Gastroesophageal sphincter (tissue), 3 donors: ENCODE data around the gene CEP250.
"Not testable (repeated sequence)": the region's sequence is repeated elsewhere in the genome, so short reads cannot be mapped to it uniquely, and the experiment has no call there.

Source experiments
- EP300 ChIP-seq: sonication (generic); formaldehyde crosslinking; IDR thresholded peaks from one replicate; pipeline ENCODE4 v1.6.1; 2017; ENCODE audit warnings: antibody characterized with exemption, mild to moderate bottlenecking
- POLR2A ChIP-seq, 2 donors: fragments of 450-650 bp; IDR thresholded peaks; one replicate each; pipeline ENCODE4 v1.6.1; 2017; ENCODE audit warnings: antibody characterized with exemption in 2 of 2, mild to moderate bottlenecking in 2 of 2, moderate library complexity in 1 of 2
- POLR2AphosphoS5 ChIP-seq: sonication (generic); formaldehyde crosslinking; IDR thresholded peaks from one replicate; pipeline ENCODE4 v1.6.1; 2017; ENCODE audit warnings: antibody characterized with exemption
- TF ChIP-seq, protein P1 (sequence below), 4 experiments: fragments of 200-600 bp in 2 of 4; fragments of 450-650 bp in 2 of 4; sonication (generic) in 1 of 4; IDR thresholded peaks; one replicate each; pipeline ENCODE4 v1.5.1; 2017 to 2019; ENCODE audit warnings: antibody characterized with exemption in 4 of 4, mild to moderate bottlenecking in 2 of 4, moderate library complexity in 2 of 4

DNA sequence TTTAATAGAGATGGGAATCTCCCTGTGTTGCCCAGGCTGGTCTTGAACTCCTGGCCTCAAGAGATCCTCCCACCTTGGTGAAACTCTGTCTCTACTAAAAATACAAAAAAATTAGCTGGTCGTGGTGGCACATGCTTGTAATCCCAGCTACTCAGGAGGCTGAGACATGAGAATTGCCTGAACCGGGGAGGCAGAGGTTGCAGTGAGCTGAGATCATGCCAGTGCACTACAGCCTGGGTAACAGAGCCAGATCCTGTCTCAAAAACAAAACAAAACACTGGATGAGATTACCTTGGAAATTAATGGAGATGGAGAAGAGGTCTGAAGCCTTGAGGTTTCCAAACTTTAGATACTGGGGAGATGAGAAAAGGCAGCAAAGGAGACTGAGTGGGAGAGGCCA is 2.1 kb downstream of the CEP250 start:
- TF ChIP-seq, protein P1, sequence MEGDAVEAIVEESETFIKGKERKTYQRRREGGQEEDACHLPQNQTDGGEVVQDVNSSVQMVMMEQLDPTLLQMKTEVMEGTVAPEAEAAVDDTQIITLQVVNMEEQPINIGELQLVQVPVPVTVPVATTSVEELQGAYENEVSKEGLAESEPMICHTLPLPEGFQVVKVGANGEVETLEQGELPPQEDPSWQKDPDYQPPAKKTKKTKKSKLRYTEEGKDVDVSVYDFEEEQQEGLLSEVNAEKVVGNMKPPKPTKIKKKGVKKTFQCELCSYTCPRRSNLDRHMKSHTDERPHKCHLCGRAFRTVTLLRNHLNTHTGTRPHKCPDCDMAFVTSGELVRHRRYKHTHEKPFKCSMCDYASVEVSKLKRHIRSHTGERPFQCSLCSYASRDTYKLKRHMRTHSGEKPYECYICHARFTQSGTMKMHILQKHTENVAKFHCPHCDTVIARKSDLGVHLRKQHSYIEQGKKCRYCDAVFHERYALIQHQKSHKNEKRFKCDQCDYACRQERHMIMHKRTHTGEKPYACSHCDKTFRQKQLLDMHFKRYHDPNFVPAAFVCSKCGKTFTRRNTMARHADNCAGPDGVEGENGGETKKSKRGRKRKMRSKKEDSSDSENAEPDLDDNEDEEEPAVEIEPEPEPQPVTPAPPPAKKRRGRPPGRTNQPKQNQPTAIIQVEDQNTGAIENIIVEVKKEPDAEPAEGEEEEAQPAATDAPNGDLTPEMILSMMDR (IDR thresholded peaks at IDR 0.05): not testable (repeated sequence)
- not testable (repeated sequence) for TF ChIP-seq POLR2AphosphoS5; POLR2A (IDR thresholded peaks at IDR 0.05); EP300
